ENCODE data around the gene FLNC.
A peak's percentile ranks its signal among the peaks of the same experiment; 100 is the strongest.

FLNC gene

GRCh38 chr7:128833946-128834325 is 3.7 kb downstream of the FLNC start:
- DNase-seq, result no peak

- no peak for DNase-seq
These were observed 5.1 kb downstream of the FLNC start for GRCh38 chr7:128835231-128835751.

- no peak for DNase-seq
These were observed 5.8 kb downstream of the FLNC start for GRCh38 chr7:128835790-128836641.

GRCh38 chr7:128836729-128837348 is 6.6 kb downstream of the FLNC start:
- no peak for DNase-seq

- DNase-seq, result no peak
These were observed 7.3 kb downstream of the FLNC start for GRCh38 chr7:128837521-128837921.

- DNase-seq, result no peak
These were observed 8.0 kb downstream of the FLNC start for GRCh38 chr7:128838109-128838779.

GRCh38 chr7:128838981-128839731 is 8.9 kb downstream of the FLNC start:
- DNase-seq, result no peak

GRCh38 chr7:128839751-128840177 is 9.6 kb downstream of the FLNC start:
- no peak for DNase-seq

GRCh38 chr7:128840326-128841170 is 10.3 kb downstream of the FLNC start:
- DNase-seq, result no peak

GRCh38 chr7:128841171-128841690 is 11.0 kb downstream of the FLNC start:
- no peak for DNase-seq

- peak; percentile 76 to 81 for DNase-seq
These were observed 11.9 kb downstream of the FLNC start for GRCh38 chr7:128841921-128842673.

- peak; percentile 61 to 67 for DNase-seq
These were observed 12.8 kb downstream of the FLNC start for GRCh38 chr7:128842674-128843641.

- no peak for DNase-seq
These were observed 13.9 kb downstream of the FLNC start for GRCh38 chr7:128843938-128844621.

GRCh38 chr7:128844777-128845311 is 14.6 kb downstream of the FLNC start:
- no peak for DNase-seq

GRCh38 chr7:128845475-128845874 is 15.3 kb downstream of the FLNC start:
- no peak for DNase-seq

- no peak for DNase-seq
These were observed 15.8 kb downstream of the FLNC start for GRCh38 chr7:128845987-128846386.

- DNase-seq, result no peak
These were observed 16.7 kb downstream of the FLNC start for GRCh38 chr7:128846781-128847444.

- DNase-seq, result no peak
These were observed 17.6 kb downstream of the FLNC start for GRCh38 chr7:128847721-128848211.

Measured in NCI-H1930 (cell line).